H9 (cell line): ENCODE measurements around the gene MYL2. TPM values are rescaled to one million over a fixed set of nuclear protein-coding genes. Genes with fewer than 3 reads are reported as not detected.

Experiments
- DNase-seq: peaks from one replicate; pipeline ENCODE4 v3.0.0-alpha.2; 2017
- H2AFZ ChIP-seq: one replicate; pipeline ENCODE4 v1.6.1; 2013; ENCODE audit warnings: mild to moderate bottlenecking, low read length, control low read depth, moderate library complexity
- H2AK5ac ChIP-seq: 2 replicates; pipeline ENCODE4 v1.6.1; 2013; ENCODE audit warnings: low read length, control low read depth, mixed read lengths; ENCODE audit not compliant: insufficient read length
- H2BK120ac ChIP-seq: one replicate; pipeline ENCODE4 v1.6.1; 2013; ENCODE audit warnings: low read depth, mild to moderate bottlenecking, low read length, control low read depth, inconsistent platforms; ENCODE audit not compliant: poor library complexity, severe bottlenecking
- H2BK12ac ChIP-seq: 2 replicates; pipeline ENCODE4 v1.6.1; 2013; ENCODE audit warnings: low read length, control low read depth, mixed read lengths, low read depth; ENCODE audit not compliant: insufficient read length
- H2BK15ac ChIP-seq: 2 replicates; pipeline ENCODE4 v1.6.1; 2013; ENCODE audit warnings: low read depth, low read length, control low read depth
- H2BK20ac ChIP-seq: one replicate; pipeline ENCODE4 v1.6.1; 2013; ENCODE audit warnings: low read depth, mild to moderate bottlenecking, low read length, control low read depth, inconsistent platforms; ENCODE audit not compliant: poor library complexity, severe bottlenecking
- H2BK5ac ChIP-seq: 2 replicates; pipeline ENCODE4 v1.6.1; 2013; ENCODE audit warnings: low read length, control low read depth, mixed read lengths; ENCODE audit not compliant: insufficient read length
- H3K14ac ChIP-seq: 2 replicates; pipeline ENCODE4 v1.6.1; 2013; ENCODE audit warnings: low read length, control low read depth; ENCODE audit not compliant: insufficient read depth
- H3K18ac ChIP-seq: 2 replicates; pipeline ENCODE4 v1.6.1; 2013; ENCODE audit warnings: low read depth, mild to moderate bottlenecking, mixed read lengths, low read length, control low read depth; ENCODE audit not compliant: insufficient read length
- H3K23ac ChIP-seq: 2 replicates; pipeline ENCODE4 v1.6.1; 2013; ENCODE audit warnings: low read length, control low read depth, mixed read lengths, low read depth; ENCODE audit not compliant: insufficient read length
- H3K23me2 ChIP-seq: 2 replicates; pipeline ENCODE4 v1.6.1; 2013; ENCODE audit warnings: low read depth, mild to moderate bottlenecking, mixed read lengths, low read length, control low read depth; ENCODE audit not compliant: insufficient read length, poor library complexity, severe bottlenecking
- H3K27ac ChIP-seq: 2 replicates; pipeline ENCODE4 v1.5.1; 2013; ENCODE audit warnings: low read length, control low read depth, mixed read lengths, low read depth; ENCODE audit not compliant: insufficient read length
- H3K27me3 ChIP-seq: 2 replicates; pipeline ENCODE4 v1.6.1; 2013; ENCODE audit warnings: low read length, control low read depth, inconsistent platforms; ENCODE audit not compliant: insufficient read depth
- H3K4ac ChIP-seq: 2 replicates; pipeline ENCODE4 v1.6.1; 2013; ENCODE audit warnings: low read depth, mild to moderate bottlenecking, control low read depth, inconsistent platforms, low read length, moderate library complexity
- H3K4me1 ChIP-seq: 2 replicates; pipeline ENCODE4 v1.6.1; 2013; ENCODE audit warnings: low read length, control low read depth, inconsistent platforms; ENCODE audit not compliant: insufficient read depth
- H3K4me2 ChIP-seq: 2 replicates; pipeline ENCODE4 v1.6.1; 2013; ENCODE audit warnings: low read length, control low read depth, mixed read lengths; ENCODE audit not compliant: insufficient read length, insufficient read depth
- H3K56ac ChIP-seq: 2 replicates; pipeline ENCODE4 v1.6.1; 2013; ENCODE audit warnings: low read depth, mild to moderate bottlenecking, mixed read lengths, low read length, control low read depth; ENCODE audit not compliant: insufficient read length
- H3K79me1 ChIP-seq: 2 replicates; pipeline ENCODE4 v1.6.1; 2013; ENCODE audit warnings: low read depth, mild to moderate bottlenecking, moderate library complexity, low read length, control low read depth, inconsistent platforms; ENCODE audit not compliant: insufficient read depth, poor library complexity, severe bottlenecking
- H3K79me2 ChIP-seq: 2 replicates; pipeline ENCODE4 v1.6.1; 2013; ENCODE audit warnings: low read length, control low read depth, inconsistent platforms; ENCODE audit not compliant: insufficient read depth
- H3K9ac ChIP-seq: 2 replicates; pipeline ENCODE4 v1.6.1; 2013; ENCODE audit warnings: low read length, control low read depth, mixed read lengths; ENCODE audit not compliant: insufficient read length; ENCODE audit errors: extremely low read depth
- H3K9me3 ChIP-seq: one replicate; pipeline ENCODE4 v1.6.1; 2013; ENCODE audit warnings: low read depth, low read length, inconsistent platforms; ENCODE audit not compliant: control insufficient read depth
- H3T11ph ChIP-seq: one replicate; pipeline ENCODE4 v1.6.1; 2013; ENCODE audit warnings: mild to moderate bottlenecking, low read length, control low read depth, inconsistent platforms
- H4K20me1 ChIP-seq: one replicate; pipeline ENCODE4 v1.6.1; 2013; ENCODE audit not compliant: control insufficient read depth, insufficient read length, insufficient read depth
- H4K5ac ChIP-seq: 2 replicates; pipeline ENCODE4 v1.6.1; 2013; ENCODE audit warnings: low read depth, mild to moderate bottlenecking, mixed read lengths, low read length, control low read depth; ENCODE audit not compliant: insufficient read length
- H4K8ac ChIP-seq: replicated peaks from 2 replicates; pipeline ENCODE4 v1.6.1; 2013; ENCODE audit warnings: low read length, control low read depth, mixed read lengths, low read depth; ENCODE audit not compliant: insufficient read length
- H4K91ac ChIP-seq: 2 replicates; pipeline ENCODE4 v1.6.1; 2013; ENCODE audit warnings: low read depth, mild to moderate bottlenecking, moderate library complexity, mixed read lengths, low read length, control low read depth; ENCODE audit not compliant: insufficient read length
- H3K27ac Mint-ChIP-seq, 3 experiments: 2 replicates in 2 of 3; 3 replicates in 1 of 3; pipeline ENCODE4 v1.8.0; 2020 to 2021; ENCODE audit warnings: mixed read lengths in 3 of 3, mild to moderate bottlenecking in 1 of 3, moderate library complexity in 1 of 3
- H3K27me3 Mint-ChIP-seq: 2 replicates; pipeline ENCODE4 v1.8.0; 2021; ENCODE audit warnings: low read depth, mild to moderate bottlenecking, moderate library complexity, mixed read lengths
- H3K36me3 Mint-ChIP-seq, 3 experiments: 2 replicates in 2 of 3; 3 replicates in 1 of 3; pipeline ENCODE4 v1.8.0; 2020 to 2021; ENCODE audit warnings: low read depth in 3 of 3, mixed read lengths in 3 of 3; ENCODE audit not compliant: insufficient read depth in 1 of 3
- H3K4me1 Mint-ChIP-seq, 2 experiments: 2 replicates each; pipeline ENCODE4 v1.8.0; 2020; ENCODE audit warnings: mixed read lengths in 2 of 2
- H3K4me3 Mint-ChIP-seq, 2 experiments: 2 replicates in 1 of 2; 3 replicates in 1 of 2; pipeline ENCODE4 v1.8.0; 2020 to 2021; ENCODE audit warnings: mild to moderate bottlenecking in 2 of 2, mixed read lengths in 2 of 2, moderate library complexity in 1 of 2
- H3K9me3 Mint-ChIP-seq, 2 experiments: 2 replicates in 1 of 2; 3 replicates in 1 of 2; pipeline ENCODE4 v1.8.0; 2020; ENCODE audit warnings: mild to moderate bottlenecking in 2 of 2, mixed read lengths in 2 of 2, moderate library complexity in 1 of 2
- WGBS: extraction: QIAGEN DNeasy Blood & Tissue Kit; methylation state at CpG from one replicate; pipeline ENCODE4 v1.1.7; 2013; ENCODE audit warnings: missing lambda C conversion rate, low lambda C conversion rate, mixed read lengths; ENCODE audit not compliant: insufficient read length; ENCODE audit errors: extremely low coverage; 5-methylcytosine and 5-hydroxymethylcytosine counted together
- total RNA-seq: library from RNA; stranded (reverse); gene quantifications from 2 replicates; pipeline ENCODE4 v1.2.1, GENCODE V29; 2021
- TF ChIP-seq, protein P1 (sequence below): fragments of 200-600 bp; sonication (generic); conservative IDR thresholded peaks from 3 replicates; pipeline ENCODE4 v1.8.0; 2021; ENCODE audit warnings: antibody characterized with exemption, mild to moderate bottlenecking

The MYL2 gene
- total RNA-seq, 1 experiment from 2014 or later: not detected

DNA sequence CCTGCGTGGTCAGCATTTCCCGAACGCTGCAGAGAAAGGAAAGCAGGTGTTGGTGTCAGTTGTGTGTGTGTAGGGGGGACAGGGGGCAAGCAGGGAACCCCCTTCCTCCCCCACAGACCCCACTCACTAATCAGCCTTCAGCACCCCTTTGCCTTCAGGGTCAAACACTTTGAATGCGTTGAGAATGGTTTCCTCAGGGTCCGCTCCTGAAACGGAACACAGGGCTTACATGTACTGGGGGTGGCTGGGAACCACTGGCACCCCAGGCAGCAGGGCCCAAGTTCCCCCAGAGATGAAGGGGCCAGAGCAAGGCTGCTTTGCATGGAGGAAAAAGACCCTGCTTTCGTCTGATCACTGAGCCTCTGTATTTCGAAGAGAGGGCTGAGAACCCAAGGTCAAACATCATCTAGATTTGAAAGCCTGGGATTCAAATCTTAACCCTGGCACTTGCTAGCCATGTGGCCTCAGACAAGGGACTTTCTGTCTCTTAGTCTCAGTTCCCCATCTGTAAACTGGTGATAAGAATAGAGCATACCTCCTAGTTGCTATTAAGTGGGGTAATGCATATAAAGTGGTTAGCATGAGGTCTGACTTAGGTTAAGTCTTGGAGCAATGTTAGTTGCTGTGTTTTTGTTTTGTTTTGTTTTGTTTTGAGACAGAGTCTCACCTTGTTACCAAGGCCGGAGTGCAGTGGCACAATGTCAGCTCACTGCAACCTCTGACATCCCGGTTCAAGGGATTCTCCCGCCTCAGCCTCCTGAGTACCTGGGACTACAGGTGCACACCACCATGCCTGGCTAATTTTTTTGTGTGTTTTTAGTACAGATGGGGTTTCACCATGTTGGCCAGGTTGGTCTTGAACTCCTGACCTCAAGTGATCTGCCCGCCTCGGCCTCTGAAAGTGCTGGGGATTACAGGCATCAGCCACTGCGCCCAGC, 7.0 kb downstream of the MYL2 start:
- H3K9me3 ChIP-seq: no peaks in the 10 kb centered on the region
- 0 out of 7 replicates have a peak, but pooled peaks cover 0 to 4% (median 0%) of the 10 kb centered on the region in 3 experiments for H3K36me3 Mint-ChIP-seq
- no peak overlapping the region for H4K91ac ChIP-seq
- no peak overlapping the region for H3K4ac ChIP-seq
- no peak overlapping the region for H3K18ac ChIP-seq
- no peaks in the 10 kb centered on the region for H3K79me1 ChIP-seq
- H3K4me1 ChIP-seq: no peaks in the 10 kb centered on the region; the same call in 1 of the 2 replicates
- H4K5ac ChIP-seq: no peak overlapping the region
- H3K79me2 ChIP-seq: no peaks in the 10 kb centered on the region
- H3K4me1 Mint-ChIP-seq: peaks cover 12 to 15% of the 10 kb centered on the region in 2 experiments
- no peaks in the 10 kb centered on the region for H4K20me1 ChIP-seq
- no peak overlapping the region for H3K9ac ChIP-seq
- H3K4me2 ChIP-seq: no peak overlapping the region
- H2BK5ac ChIP-seq: no peak overlapping the region
- H2AK5ac ChIP-seq: no peak overlapping the region
- no peak overlapping the region for H3K27ac ChIP-seq
- no peak overlapping the region; a peak in 1 of 7 replicates for H3K27ac Mint-ChIP-seq
- no peak overlapping the region for H3K14ac ChIP-seq
- H3K27me3 Mint-ChIP-seq: peaks cover 5% of the 10 kb centered on the region
- no peak overlapping the region for H4K8ac ChIP-seq
- TF ChIP-seq, protein P1, sequence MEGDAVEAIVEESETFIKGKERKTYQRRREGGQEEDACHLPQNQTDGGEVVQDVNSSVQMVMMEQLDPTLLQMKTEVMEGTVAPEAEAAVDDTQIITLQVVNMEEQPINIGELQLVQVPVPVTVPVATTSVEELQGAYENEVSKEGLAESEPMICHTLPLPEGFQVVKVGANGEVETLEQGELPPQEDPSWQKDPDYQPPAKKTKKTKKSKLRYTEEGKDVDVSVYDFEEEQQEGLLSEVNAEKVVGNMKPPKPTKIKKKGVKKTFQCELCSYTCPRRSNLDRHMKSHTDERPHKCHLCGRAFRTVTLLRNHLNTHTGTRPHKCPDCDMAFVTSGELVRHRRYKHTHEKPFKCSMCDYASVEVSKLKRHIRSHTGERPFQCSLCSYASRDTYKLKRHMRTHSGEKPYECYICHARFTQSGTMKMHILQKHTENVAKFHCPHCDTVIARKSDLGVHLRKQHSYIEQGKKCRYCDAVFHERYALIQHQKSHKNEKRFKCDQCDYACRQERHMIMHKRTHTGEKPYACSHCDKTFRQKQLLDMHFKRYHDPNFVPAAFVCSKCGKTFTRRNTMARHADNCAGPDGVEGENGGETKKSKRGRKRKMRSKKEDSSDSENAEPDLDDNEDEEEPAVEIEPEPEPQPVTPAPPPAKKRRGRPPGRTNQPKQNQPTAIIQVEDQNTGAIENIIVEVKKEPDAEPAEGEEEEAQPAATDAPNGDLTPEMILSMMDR: no peak
- H3K4me3 Mint-ChIP-seq: no peak overlapping the region
- H2BK20ac ChIP-seq: no peak overlapping the region
- no peak overlapping the region for H2AFZ ChIP-seq
- no peak overlapping the region for H3K56ac ChIP-seq
- H3K23me2 ChIP-seq: no peaks in the 10 kb centered on the region
- H3K27me3 ChIP-seq: no peaks in the 10 kb centered on the region
- DNase-seq: no peak
- H2BK120ac ChIP-seq: no peak overlapping the region
- no peak overlapping the region for H3K23ac ChIP-seq
- no peak overlapping the region for H2BK15ac ChIP-seq
- no CpG with 5 or more reads among the region's 14 CpGs for WGBS
- no peak overlapping the region for H2BK12ac ChIP-seq
- H3T11ph ChIP-seq: no peak overlapping the region
- H3K9me3 Mint-ChIP-seq: no peaks in the 10 kb centered on the region; a peak in 1 of 5 replicates
